GM23338 (cell line): ENCODE measurements around the gene LYL1. TPM values are rescaled to one million over a fixed set of nuclear protein-coding genes. Genes with fewer than 3 reads are reported as not detected.

Experiments
- ATAC-seq: fragments of 200-7000 bp; cut with Tn5 transposase; 3 replicates; pipeline ENCODE4 v1.9.1; 2020
- DNase-seq: peaks from one replicate; pipeline ENCODE4 v3.0.0-alpha.2; 2015; ENCODE audit warnings: low spot score
- H2AFZ ChIP-seq: fragments of 200-600 bp; sonication (generic); 2 replicates; pipeline ENCODE4 v1.8.0; 2016; ENCODE audit warnings: antibody characterized with exemption, mild to moderate bottlenecking, moderate library complexity
- H3F3A ChIP-seq: fragments of 200-600 bp; sonication (generic); replicated peaks from 2 replicates; pipeline ENCODE4 v1.8.0; 2017; ENCODE audit warnings: antibody characterized with exemption, mixed run types, low read depth
- H3K27ac ChIP-seq: fragments of 200-600 bp; sonication (generic); 2 replicates; pipeline ENCODE4 v1.6.1; 2016; ENCODE audit warnings: low read depth
- H3K27me3 ChIP-seq: fragments of 200-600 bp; sonication (generic); 2 replicates; pipeline ENCODE4 v1.8.0; 2016; ENCODE audit warnings: mild to moderate bottlenecking, mixed run types, moderate library complexity; ENCODE audit not compliant: insufficient read depth
- H3K36me3 ChIP-seq: fragments of 200-600 bp; sonication (generic); 2 replicates; pipeline ENCODE4 v1.8.0; 2016; ENCODE audit warnings: mild to moderate bottlenecking; ENCODE audit not compliant: insufficient read depth
- H3K4me1 ChIP-seq: fragments of 200-600 bp; sonication (generic); 2 replicates; pipeline ENCODE4 v1.8.0; 2016; ENCODE audit warnings: mild to moderate bottlenecking, moderate library complexity; ENCODE audit not compliant: insufficient read depth
- H3K4me2 ChIP-seq: fragments of 200-600 bp; sonication (generic); 2 replicates; pipeline ENCODE4 v1.7.1; 2017; ENCODE audit warnings: mixed run types
- H3K4me3 ChIP-seq: fragments of 200-600 bp; sonication (generic); 2 replicates; pipeline ENCODE4 v1.6.1; 2016; ENCODE audit warnings: mixed run types
- H3K79me2 ChIP-seq: fragments of 200-600 bp; sonication (generic); replicated peaks from 2 replicates; pipeline ENCODE4 v1.8.0; 2017; ENCODE audit warnings: mild to moderate bottlenecking; ENCODE audit not compliant: insufficient read depth
- H3K9me2 ChIP-seq: fragments of 200-600 bp; sonication (generic); 2 replicates; pipeline ENCODE4 v1.8.0; 2017; ENCODE audit not compliant: insufficient read depth
- H4K20me1 ChIP-seq: fragments of 200-600 bp; sonication (generic); replicated peaks from 2 replicates; pipeline ENCODE4 v1.8.0; 2017; ENCODE audit warnings: mild to moderate bottlenecking; ENCODE audit not compliant: insufficient read depth
- H3K27ac Mint-ChIP-seq: 2 replicates; pipeline ENCODE4 v1.8.0; 2020; ENCODE audit warnings: inconsistent platforms, mild to moderate bottlenecking, moderate library complexity, mixed read lengths
- H3K27me3 Mint-ChIP-seq: 3 replicates; pipeline ENCODE4 v1.8.0; 2022; ENCODE audit warnings: low read depth, mild to moderate bottlenecking, moderate library complexity, mixed read lengths, inconsistent platforms; ENCODE audit not compliant: insufficient read depth, poor library complexity
- H3K36me3 Mint-ChIP-seq: 3 replicates; pipeline ENCODE4 v1.8.0; 2021; ENCODE audit warnings: low read depth, mild to moderate bottlenecking, inconsistent platforms, moderate library complexity, mixed read lengths
- H3K4me1 Mint-ChIP-seq: 3 replicates; pipeline ENCODE4 v1.8.0; 2020; ENCODE audit warnings: mild to moderate bottlenecking, inconsistent platforms, mixed read lengths
- H3K4me3 Mint-ChIP-seq: 3 replicates; pipeline ENCODE4 v1.8.0; 2021; ENCODE audit warnings: moderate library complexity, mild to moderate bottlenecking, inconsistent platforms, mixed read lengths
- H3K9me3 Mint-ChIP-seq: 3 replicates; pipeline ENCODE4 v1.8.0; 2020; ENCODE audit warnings: moderate library complexity, mild to moderate bottlenecking, inconsistent platforms, mixed read lengths
- CREB1 ChIP-seq: fragments of 250-450 bp; sonication (Bioruptor Pico); IDR thresholded peaks from 2 replicates; pipeline ENCODE4 v1.5.0; 2020; ENCODE audit warnings: low read depth, mild to moderate bottlenecking, moderate library complexity
- NANOG ChIP-seq: IDR thresholded peaks from 2 replicates; pipeline ENCODE4 v1.6.1; 2016; ENCODE audit warnings: antibody characterized with exemption, borderline replicate concordance
- ZNF331 ChIP-seq: fragments of 250-450 bp; sonication (Bioruptor Pico); IDR thresholded peaks from 2 replicates; pipeline ENCODE4 v1.5.0; 2020; ENCODE audit warnings: low read depth, mild to moderate bottlenecking, moderate library complexity
- ZNF462 ChIP-seq: fragments of 250-450 bp; sonication (Bioruptor Pico); IDR thresholded peaks from 2 replicates; pipeline ENCODE4 v1.5.0; 2020; ENCODE audit warnings: mild to moderate bottlenecking, moderate library complexity
- polyA plus RNA-seq: library from polyadenylated mRNA; unstranded; fragments of >200 nt; fragmentation: Nextera tagmentation; extraction: Ambion mirVana; gene quantifications from 2 replicates; pipeline ENCODE4 v1.2.1, GENCODE V29; 2016
- total RNA-seq: library from RNA; depleted of rRNA; stranded (reverse); fragments of >200 nt; shearing (Covaris generic); gene quantifications from 2 replicates; pipeline ENCODE4 v1.2.3, GENCODE V29; 2014
- TF ChIP-seq, protein P1 (sequence below): IDR thresholded peaks from one replicate; pipeline ENCODE4 v1.6.1; 2018; ENCODE audit warnings: antibody characterized with exemption; ENCODE audit not compliant: unreplicated experiment
- TF ChIP-seq, protein P2 (sequence below): IDR thresholded peaks from 2 replicates; pipeline ENCODE4 v1.6.1; 2016; ENCODE audit warnings: antibody characterized with exemption
- TF ChIP-seq, protein P3 (sequence below), 2 experiments: fragments of 200-600 bp in 1 of 2; sonication (generic) in 1 of 2; conservative IDR thresholded peaks; 2 replicates each; pipeline versions ENCODE4 v1.5.1 to v1.6.1; 2016 to 2017; ENCODE audit warnings: antibody characterized with exemption in 2 of 2, low read depth in 2 of 2, mild to moderate bottlenecking in 2 of 2, moderate library complexity in 1 of 2

Gene LYL1
- total and polyA plus RNA-seq, 2 experiments from 2014 or later, result 1.2 to 2.2 TPM

DNA sequence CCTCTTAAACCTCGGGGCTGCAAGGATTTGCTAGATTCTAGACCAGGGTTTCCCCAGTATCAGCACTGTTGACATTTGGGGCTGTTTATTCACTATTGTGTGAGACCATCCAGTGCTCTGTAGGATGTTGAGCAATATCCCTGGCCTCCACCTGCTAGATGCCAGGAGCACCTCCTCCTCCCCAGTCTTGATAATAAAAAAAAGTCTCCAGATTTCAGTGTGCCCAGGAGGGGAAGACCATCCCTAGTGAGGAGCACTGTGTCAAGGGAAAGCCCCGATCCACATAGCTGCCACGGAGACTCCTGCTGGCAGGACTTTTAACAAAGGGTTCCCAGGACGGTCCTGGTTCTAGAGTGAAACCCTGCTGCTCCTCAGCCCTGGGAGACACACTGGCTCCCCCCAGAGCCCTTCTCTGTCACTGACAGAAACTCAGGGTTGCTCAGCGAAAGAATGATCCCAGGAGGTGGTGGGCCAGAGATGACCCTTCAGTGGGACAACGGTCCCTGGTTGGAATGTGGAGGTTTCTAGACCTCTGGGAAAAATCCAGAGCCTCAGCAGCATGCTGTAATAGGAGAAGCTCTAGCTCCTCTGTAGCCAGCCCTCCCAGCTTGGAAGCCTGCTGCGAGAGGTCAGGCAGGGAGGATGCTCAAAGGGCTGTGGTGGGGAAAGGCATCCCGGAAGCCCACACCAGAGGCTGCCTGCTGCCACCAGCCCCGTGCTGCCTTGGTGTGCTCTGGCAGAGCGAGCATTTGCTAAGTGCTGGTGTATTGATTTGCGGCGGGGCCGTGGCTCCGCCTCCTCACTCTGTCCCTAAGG, 20.3 kb downstream of the LYL1 start:
- peak; percentile 61 for ATAC-seq
- Histone ChIP-seq H3K36me3 (no peaks in the 10 kb centered on the region), H3K9me2 (no peaks in the 10 kb centered on the region)

More for the DNA sequence above, 20.3 kb downstream of the LYL1 start:
- TF ChIP-seq, protein P1, sequence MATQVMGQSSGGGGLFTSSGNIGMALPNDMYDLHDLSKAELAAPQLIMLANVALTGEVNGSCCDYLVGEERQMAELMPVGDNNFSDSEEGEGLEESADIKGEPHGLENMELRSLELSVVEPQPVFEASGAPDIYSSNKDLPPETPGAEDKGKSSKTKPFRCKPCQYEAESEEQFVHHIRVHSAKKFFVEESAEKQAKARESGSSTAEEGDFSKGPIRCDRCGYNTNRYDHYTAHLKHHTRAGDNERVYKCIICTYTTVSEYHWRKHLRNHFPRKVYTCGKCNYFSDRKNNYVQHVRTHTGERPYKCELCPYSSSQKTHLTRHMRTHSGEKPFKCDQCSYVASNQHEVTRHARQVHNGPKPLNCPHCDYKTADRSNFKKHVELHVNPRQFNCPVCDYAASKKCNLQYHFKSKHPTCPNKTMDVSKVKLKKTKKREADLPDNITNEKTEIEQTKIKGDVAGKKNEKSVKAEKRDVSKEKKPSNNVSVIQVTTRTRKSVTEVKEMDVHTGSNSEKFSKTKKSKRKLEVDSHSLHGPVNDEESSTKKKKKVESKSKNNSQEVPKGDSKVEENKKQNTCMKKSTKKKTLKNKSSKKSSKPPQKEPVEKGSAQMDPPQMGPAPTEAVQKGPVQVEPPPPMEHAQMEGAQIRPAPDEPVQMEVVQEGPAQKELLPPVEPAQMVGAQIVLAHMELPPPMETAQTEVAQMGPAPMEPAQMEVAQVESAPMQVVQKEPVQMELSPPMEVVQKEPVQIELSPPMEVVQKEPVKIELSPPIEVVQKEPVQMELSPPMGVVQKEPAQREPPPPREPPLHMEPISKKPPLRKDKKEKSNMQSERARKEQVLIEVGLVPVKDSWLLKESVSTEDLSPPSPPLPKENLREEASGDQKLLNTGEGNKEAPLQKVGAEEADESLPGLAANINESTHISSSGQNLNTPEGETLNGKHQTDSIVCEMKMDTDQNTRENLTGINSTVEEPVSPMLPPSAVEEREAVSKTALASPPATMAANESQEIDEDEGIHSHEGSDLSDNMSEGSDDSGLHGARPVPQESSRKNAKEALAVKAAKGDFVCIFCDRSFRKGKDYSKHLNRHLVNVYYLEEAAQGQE, result no peak
- TF ChIP-seq ZNF331 (CRISPR knock-in tag), result no peak
- TF ChIP-seq CREB1, result no peak; the same call in 1 of the 2 replicates
- TF ChIP-seq NANOG, result no peak
- TF ChIP-seq, protein P2, sequence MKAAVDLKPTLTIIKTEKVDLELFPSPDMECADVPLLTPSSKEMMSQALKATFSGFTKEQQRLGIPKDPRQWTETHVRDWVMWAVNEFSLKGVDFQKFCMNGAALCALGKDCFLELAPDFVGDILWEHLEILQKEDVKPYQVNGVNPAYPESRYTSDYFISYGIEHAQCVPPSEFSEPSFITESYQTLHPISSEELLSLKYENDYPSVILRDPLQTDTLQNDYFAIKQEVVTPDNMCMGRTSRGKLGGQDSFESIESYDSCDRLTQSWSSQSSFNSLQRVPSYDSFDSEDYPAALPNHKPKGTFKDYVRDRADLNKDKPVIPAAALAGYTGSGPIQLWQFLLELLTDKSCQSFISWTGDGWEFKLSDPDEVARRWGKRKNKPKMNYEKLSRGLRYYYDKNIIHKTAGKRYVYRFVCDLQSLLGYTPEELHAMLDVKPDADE, result no peak
- TF ChIP-seq, protein P3, sequence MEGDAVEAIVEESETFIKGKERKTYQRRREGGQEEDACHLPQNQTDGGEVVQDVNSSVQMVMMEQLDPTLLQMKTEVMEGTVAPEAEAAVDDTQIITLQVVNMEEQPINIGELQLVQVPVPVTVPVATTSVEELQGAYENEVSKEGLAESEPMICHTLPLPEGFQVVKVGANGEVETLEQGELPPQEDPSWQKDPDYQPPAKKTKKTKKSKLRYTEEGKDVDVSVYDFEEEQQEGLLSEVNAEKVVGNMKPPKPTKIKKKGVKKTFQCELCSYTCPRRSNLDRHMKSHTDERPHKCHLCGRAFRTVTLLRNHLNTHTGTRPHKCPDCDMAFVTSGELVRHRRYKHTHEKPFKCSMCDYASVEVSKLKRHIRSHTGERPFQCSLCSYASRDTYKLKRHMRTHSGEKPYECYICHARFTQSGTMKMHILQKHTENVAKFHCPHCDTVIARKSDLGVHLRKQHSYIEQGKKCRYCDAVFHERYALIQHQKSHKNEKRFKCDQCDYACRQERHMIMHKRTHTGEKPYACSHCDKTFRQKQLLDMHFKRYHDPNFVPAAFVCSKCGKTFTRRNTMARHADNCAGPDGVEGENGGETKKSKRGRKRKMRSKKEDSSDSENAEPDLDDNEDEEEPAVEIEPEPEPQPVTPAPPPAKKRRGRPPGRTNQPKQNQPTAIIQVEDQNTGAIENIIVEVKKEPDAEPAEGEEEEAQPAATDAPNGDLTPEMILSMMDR (conservative IDR thresholded peaks at IDR 0.05; ENCODE audit: low read depth in 2 of 2), result peak; percentile 49 to 68
- TF ChIP-seq ZNF462 (CRISPR knock-in tag), result peak; percentile 34; the same call in 1 of the 2 replicates
- peaks cover 28% of the 10 kb centered on the region for H3K4me1 ChIP-seq
- H2AFZ ChIP-seq, result peak overlapping the region; percentile 92
- H3K27ac Mint-ChIP-seq, result no peak overlapping the region
- H3F3A ChIP-seq, result 0 out of 2 replicates have a peak, but pooled peaks cover 11% of the 10 kb centered on the region
- H3K9me3 Mint-ChIP-seq, result no peaks in the 10 kb centered on the region; the same call in 2 of the 3 replicates
- peaks cover 41% of the 10 kb centered on the region for H3K27me3 Mint-ChIP-seq
- no peaks in the 10 kb centered on the region for H3K79me2 ChIP-seq
- H3K4me2 ChIP-seq, result 0 out of 2 replicates have a peak overlapping the region, but pooled peaks have one; percentile 68
- DNase-seq, result peak; percentile 74
- no peak overlapping the region for H3K27ac ChIP-seq
- H4K20me1 ChIP-seq, result no peaks in the 10 kb centered on the region
- no peak overlapping the region for H3K4me3 ChIP-seq
- no peaks in the 10 kb centered on the region; the same call in 1 of the 2 replicates for H3K27me3 ChIP-seq
- H3K36me3 Mint-ChIP-seq, result no peaks in the 10 kb centered on the region
- peaks cover 35% of the 10 kb centered on the region for H3K4me1 Mint-ChIP-seq
- H3K4me3 Mint-ChIP-seq, result no peak overlapping the region; the same call in 2 of the 3 replicates
